GM12878 (cell line): ENCODE results near the gene SYT8. TPM values are rescaled to one million over a fixed set of nuclear protein-coding genes. Genes with fewer than 3 reads are reported as not detected.

Experiments used
- ATAC-seq: fragments of 200-7000 bp; cut with Tn5 transposase; 3 replicates; pipeline ENCODE4 v1.9.1; 2020; ENCODE audit warnings: mild to moderate bottlenecking, moderate library complexity
- BruUV-seq: library from RNA; stranded (reverse); fragments of 400-500 nt; replicated peaks from 2 replicates; lab custom pipeline; 2021; lab: Mats Ljungman, UMichigan
- CTCF ChIA-PET: fragments of 300-600 bp; sonication (Branson Sonifier 250); formaldehyde crosslinking; extraction: SDS; loops from one replicate; lab custom pipeline; 2021; ENCODE audit warnings: inconsistent platforms; lab: Yijun Ruan, JAX
- POLR2A ChIA-PET: fragments of 350-600 bp; formaldehyde crosslinking; extraction: SDS; loops from one replicate; lab custom pipeline; 2021; ENCODE audit warnings: inconsistent platforms; lab: Charles Lee
- RAD21 ChIA-PET: fragments of 300-600 bp; sonication (Branson Sonifier 250); formaldehyde crosslinking; loops from one replicate; lab custom pipeline; 2023; ENCODE audit warnings: antibody characterized with exemption; ENCODE audit not compliant: unreplicated experiment; lab: Charles Lee
- SMC1A ChIA-PET: fragments of 300-600 bp; sonication (Branson Sonifier 250); formaldehyde crosslinking; loops from one replicate; lab custom pipeline; 2023; ENCODE audit not compliant: unreplicated experiment, uncharacterized antibody; lab: Charles Lee
- DNase-seq: peaks from one replicate; pipeline ENCODE4 v3.0.0-alpha.2; 2011; ENCODE audit warnings: low read depth, low spot score
- FAIRE-seq: peaks from 3 replicates; lab custom pipeline; 2011; peaks lifted over from hg19 to GRCh38; lab: Jason Lieb, UNC
- H2AFZ ChIP-seq: 2 replicates; pipeline ENCODE4 v1.6.0; 2011; ENCODE audit warnings: low read depth, low read length, control low read depth; ENCODE audit not compliant: control insufficient read depth
- H3K27ac ChIP-seq: 2 replicates; pipeline ENCODE4 v1.5.1; 2011; ENCODE audit warnings: control low read depth; ENCODE audit not compliant: control insufficient read depth, insufficient read depth
- H3K27me3 ChIP-seq, 2 experiments: replicated peaks in 1 of 2; 2 replicates each; pipeline versions ENCODE4 v1.6.0 to v1.6.1; 2011; ENCODE audit warnings: low read length in 1 of 2; ENCODE audit not compliant: control insufficient read depth in 2 of 2, insufficient read depth in 2 of 2
- H3K36me3 ChIP-seq, 2 experiments: 2 replicates each; pipeline ENCODE4 v1.5.1; 2011; ENCODE audit warnings: low read length in 1 of 2; ENCODE audit not compliant: control insufficient read depth in 2 of 2, insufficient read depth in 2 of 2
- H3K4me1 ChIP-seq: 2 replicates; pipeline ENCODE4 v1.6.1; 2011; ENCODE audit warnings: mild to moderate bottlenecking, low read length, moderate library complexity, mixed read lengths; ENCODE audit not compliant: control insufficient read depth, insufficient read depth
- H3K4me2 ChIP-seq: 2 replicates; pipeline ENCODE4 v1.6.0; 2011; ENCODE audit warnings: control low read depth; ENCODE audit not compliant: control insufficient read depth, insufficient read depth
- H3K4me3 ChIP-seq: fragments of 200-600 bp; sonication (generic); 2 replicates; pipeline ENCODE4 v1.5.1; 2016
- H3K79me2 ChIP-seq: 2 replicates; pipeline ENCODE4 v1.6.0; 2011; ENCODE audit warnings: low read length; ENCODE audit not compliant: control insufficient read depth, insufficient read depth
- H3K9ac ChIP-seq: 2 replicates; pipeline ENCODE4 v1.8.0; 2011; ENCODE audit warnings: low read length, control low read depth, mixed read lengths; ENCODE audit not compliant: control insufficient read depth, insufficient read depth
- H3K9me3 ChIP-seq: replicated peaks from 3 replicates; pipeline ENCODE4 v1.5.1; 2011; ENCODE audit warnings: mild to moderate bottlenecking, low read length; ENCODE audit not compliant: control insufficient read depth, insufficient read depth
- H4K20me1 ChIP-seq: 2 replicates; pipeline ENCODE4 v1.6.0; 2011; ENCODE audit not compliant: control insufficient read depth, insufficient read depth
- BCL11A ChIP-seq: IDR thresholded peaks from 2 replicates; pipeline ENCODE4 v1.6.1; 2011; ENCODE audit warnings: low read depth, low read length
- BCL3 ChIP-seq: IDR thresholded peaks from 2 replicates; pipeline ENCODE4 v1.6.1; 2011; ENCODE audit warnings: borderline replicate concordance, low read depth, mild to moderate bottlenecking, moderate library complexity, low read length; ENCODE audit not compliant: insufficient read depth, poor library complexity, severe bottlenecking
- EED ChIP-seq: sonication (generic); IDR thresholded peaks from 2 replicates; pipeline ENCODE4 v1.6.1; 2016; ENCODE audit warnings: antibody characterized with exemption, low read depth
- ETV6 ChIP-seq, 2 experiments: fragments of 450-650 bp in 1 of 2; IDR thresholded peaks in 1 of 2; conservative IDR thresholded peaks in 1 of 2; 2 replicates each; pipeline ENCODE4 v1.6.1; 2014; ENCODE audit warnings: antibody characterized with exemption in 1 of 2, borderline replicate concordance in 1 of 2, low read depth in 1 of 2, mild to moderate bottlenecking in 1 of 2, moderate library complexity in 1 of 2
- HDAC6 ChIP-seq: fragments of 200-600 bp; sonication (generic); IDR thresholded peaks from one replicate; pipeline ENCODE4 v1.8.0; 2017; ENCODE audit warnings: antibody characterized with exemption; ENCODE audit not compliant: unreplicated experiment
- MEF2A ChIP-seq: IDR thresholded peaks from 2 replicates; pipeline ENCODE4 v1.6.1; 2011; ENCODE audit warnings: low read depth, mild to moderate bottlenecking, low read length, moderate library complexity; ENCODE audit not compliant: insufficient read depth
- NFYA ChIP-seq: IDR thresholded peaks from 2 replicates; pipeline ENCODE4 v1.6.1; 2011; ENCODE audit warnings: low read depth, mild to moderate bottlenecking, low read length, improper control_type of control experiment, borderline replicate concordance
- NR2F1 ChIP-seq: fragments of 450-650 bp; conservative IDR thresholded peaks from 2 replicates; pipeline ENCODE4 v1.6.1; 2017; ENCODE audit warnings: mild to moderate bottlenecking
- PAX8 ChIP-seq: fragments of 450-650 bp; IDR thresholded peaks from 2 replicates; pipeline ENCODE4 v1.6.1; 2017; ENCODE audit warnings: mild to moderate bottlenecking, moderate library complexity
- POLR2A ChIP-seq: IDR thresholded peaks from 2 replicates; pipeline ENCODE4 v1.6.1; 2011; ENCODE audit warnings: low read depth, mild to moderate bottlenecking, low read length
- RAD51 ChIP-seq: fragments of 450-650 bp; IDR thresholded peaks from 2 replicates; pipeline ENCODE4 v1.6.1; 2016; ENCODE audit warnings: moderate library complexity, mild to moderate bottlenecking, inconsistent platforms
- SP1 ChIP-seq: IDR thresholded peaks from one replicate; pipeline ENCODE4 v1.6.1; 2011; ENCODE audit warnings: low read depth, low read length
- SREBF1 ChIP-seq: IDR thresholded peaks from 2 replicates; pipeline ENCODE4 v1.6.1; 2012; ENCODE audit warnings: mild to moderate bottlenecking, low read length
- TAF1 ChIP-seq: IDR thresholded peaks from 2 replicates; pipeline ENCODE4 v1.6.1; 2011; ENCODE audit warnings: mild to moderate bottlenecking, low read depth, low read length, borderline replicate concordance
- YBX1 ChIP-seq: fragments of 450-650 bp; IDR thresholded peaks from 2 replicates; pipeline ENCODE4 v1.6.1; 2016; ENCODE audit warnings: antibody characterized with exemption
- WGBS: methylation state at CpG from one replicate; pipeline ENCODE4 v1.1.6; 2016; ENCODE audit warnings: low lambda C conversion rate; ENCODE audit not compliant: insufficient replicate concordance, insufficient coverage; ENCODE audit errors: missing lambda C conversion rate; 5-methylcytosine and 5-hydroxymethylcytosine counted together
- in situ Hi-C: fragments of 300-500 bp; cut with MboI; formaldehyde crosslinking; loops from 9 replicates; pipeline ENCODE4 v1.14.3; 2018; ENCODE audit warnings: mixed read lengths
- intact Hi-C: fragments of 100-400 bp; cut with micrococcal nuclease; formaldehyde crosslinking; loops from one replicate; pipeline ENCODE4 v1.14.2; 2022; ENCODE audit not compliant: unreplicated experiment
- polyA plus RNA-seq, 11 experiments: library from polyadenylated mRNA; depleted of rRNA in 4 of 11; unstranded in 6 of 11; stranded (reverse) in 5 of 11; fragments of >200 nt; fragmentation: Nextera tagmentation in 4 of 11; fragmentation: Illumina TruSeq in 1 of 11; extraction: Ambion mirVana in 4 of 11; extraction: Trizol in 1 of 11; gene quantifications; 1 replicate in 1 of 11; 2 replicates in 10 of 11; pipeline versions ENCODE4 v1.2.1 to v1.2.3, GENCODE V29; 2011 to 2016; ENCODE audit warnings: inconsistent platforms in 2 of 11, missing spikeins in 2 of 11, low read depth in 1 of 11
- total RNA-seq, 4 experiments: library from RNA; depleted of rRNA in 3 of 4; stranded (reverse); fragments of >200 nt in 3 of 4; fragmentation: Illumina TruSeq in 1 of 4; extraction: Trizol in 1 of 4; gene quantifications; 2 replicates each; pipeline versions ENCODE4 v1.2.1 to v1.2.3, GENCODE V29; 2013 to 2021
- TF ChIP-seq, protein P1 (sequence below): fragments of 450-650 bp; IDR thresholded peaks from 2 replicates; pipeline ENCODE4 v1.6.1; 2017; ENCODE audit warnings: mild to moderate bottlenecking, low read depth, inconsistent platforms; ENCODE audit not compliant: poor library complexity, severe bottlenecking

The SYT8 gene
- total and polyA plus RNA-seq, 10 of the 15 experiments (the other 5 are each of a cell fraction or from before 2014, with no cell fraction given): 0.44 TPM; not detected in 9

DNA sequence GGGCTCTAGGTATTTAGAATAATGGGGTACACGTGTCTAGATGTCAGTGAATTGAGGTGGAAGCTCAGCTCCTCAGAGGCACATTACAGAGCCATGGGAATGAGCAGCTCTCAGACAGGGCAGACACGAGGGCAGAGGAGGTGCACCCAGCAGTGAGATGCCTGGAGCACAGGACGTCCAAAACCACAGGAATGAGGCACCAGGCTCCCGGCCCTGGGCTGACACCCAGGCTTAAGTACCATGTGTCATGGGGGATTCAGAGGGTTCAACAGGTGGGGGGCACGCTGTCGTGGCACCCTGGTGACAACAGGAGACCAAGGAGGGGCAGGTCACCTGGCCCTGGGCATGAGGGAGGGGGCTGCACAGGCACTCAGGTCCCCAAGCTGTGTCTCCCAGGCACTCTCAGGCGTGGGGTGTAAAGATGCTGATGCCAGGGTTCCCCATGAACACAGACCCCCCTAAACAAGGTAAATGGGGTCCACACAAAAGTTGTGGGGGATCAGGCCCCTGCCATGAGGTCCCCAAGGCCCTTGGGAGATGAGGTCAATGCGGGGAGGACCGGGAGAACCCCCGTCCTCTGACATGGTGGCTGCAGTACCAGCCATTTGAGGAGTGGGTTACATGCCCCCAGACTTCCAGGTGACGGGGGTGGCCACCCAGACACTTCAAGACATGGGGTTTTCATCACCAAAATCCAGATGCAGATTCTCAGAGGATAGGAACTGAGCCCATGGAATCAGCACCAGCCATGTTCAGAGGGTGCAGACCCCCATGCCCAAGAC is 5.6 kb upstream of the SYT8 start:
- Histone ChIP-seq H3K27me3 (no peaks in the 10 kb centered on the region; a peak in 2 of 4 replicates), H3K27ac (no peak overlapping the region), H3K36me3 (no peaks in the 10 kb centered on the region), H4K20me1 (no peaks in the 10 kb centered on the region), H2AFZ (no peak overlapping the region), H3K9me3 (no peaks in the 10 kb centered on the region), H3K4me2 (no peak overlapping the region), H3K4me1 (no peaks in the 10 kb centered on the region), H3K79me2 (no peaks in the 10 kb centered on the region), H3K4me3 (no peak overlapping the region), H3K9ac (no peak overlapping the region)
- in situ Hi-C loops (no loop called here), intact Hi-C loops (no loop called here)
- ChIA-PET SMC1A (interaction anchor here (5.9 kb wide), 1 partner anchor 135 kb away, joined by 65 read pairs; no protein-coding TSS in a partner anchor), CTCF (interaction anchor here (6.3 to 7.9 kb wide), 2 partner anchors 136 to 176 kb away, joined by 56 to 187 read pairs; no protein-coding TSS in a partner anchor), RAD21 (interaction anchor here (0.9 to 1.6 kb wide), 2 partner anchors 135 to 176 kb away, joined by 4 to 6 read pairs; no protein-coding TSS in a partner anchor), POLR2A (no interaction called here)
- WGBS: 5% methylated on average over 11 of the region's 11 CpGs
- FAIRE-seq (no peak), DNase-seq (no peak), ATAC-seq (no peak)
- BruUV-seq: no TSS peak
- TF ChIP-seq YBX1 (no peak), PAX8 (no peak), BCL11A (no peak), EED (no peak), TAF1 (no peak), RAD51 (no peak), NFYA (no peak), SP1 (no peak), MEF2A (no peak), SREBF1 (no peak), BCL3 (no peak), HDAC6 (no peak), NR2F1 (no peak), POLR2A (no peak), ETV6 (conservative IDR thresholded peaks at IDR 0.05 in 1 of 2, IDR thresholded peaks at IDR 0.05 in 1 of 2; ENCODE audit: borderline replicate concordance in 1 of 2, low read depth in 1 of 2) (no peak)
- TF ChIP-seq, protein P1, sequence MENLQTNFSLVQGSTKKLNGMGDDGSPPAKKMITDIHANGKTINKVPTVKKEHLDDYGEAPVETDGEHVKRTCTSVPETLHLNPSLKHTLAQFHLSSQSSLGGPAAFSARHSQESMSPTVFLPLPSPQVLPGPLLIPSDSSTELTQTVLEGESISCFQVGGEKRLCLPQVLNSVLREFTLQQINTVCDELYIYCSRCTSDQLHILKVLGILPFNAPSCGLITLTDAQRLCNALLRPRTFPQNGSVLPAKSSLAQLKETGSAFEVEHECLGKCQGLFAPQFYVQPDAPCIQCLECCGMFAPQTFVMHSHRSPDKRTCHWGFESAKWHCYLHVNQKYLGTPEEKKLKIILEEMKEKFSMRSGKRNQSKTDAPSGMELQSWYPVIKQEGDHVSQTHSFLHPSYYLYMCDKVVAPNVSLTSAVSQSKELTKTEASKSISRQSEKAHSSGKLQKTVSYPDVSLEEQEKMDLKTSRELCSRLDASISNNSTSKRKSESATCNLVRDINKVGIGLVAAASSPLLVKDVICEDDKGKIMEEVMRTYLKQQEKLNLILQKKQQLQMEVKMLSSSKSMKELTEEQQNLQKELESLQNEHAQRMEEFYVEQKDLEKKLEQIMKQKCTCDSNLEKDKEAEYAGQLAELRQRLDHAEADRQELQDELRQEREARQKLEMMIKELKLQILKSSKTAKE: no peak
